ENCODE data around the gene SLC22A23. TPM values are rescaled to one million over a fixed set of nuclear protein-coding genes. Genes with fewer than 3 reads are reported as not detected.

SLC22A23 gene
- total RNA-seq, 2 experiments from 2014 or later: 1.3 TPM

- Mint-ChIP-seq H3K9me3 (no peaks in the 10 kb centered on the region), H3K27me3 (peaks cover 6% of the 10 kb centered on the region), H3K27ac (no peak overlapping the region), H3K4me1 (peaks cover 4% of the 10 kb centered on the region), H3K36me3 (ENCODE audit: low read depth) (no peaks in the 10 kb centered on the region), H3K4me3 (no peak overlapping the region)
- ChIA-PET POLR2A (no interaction called here), CTCF (no interaction called here)
- no peak for DNase-seq
These were observed 144.1 kb downstream of the SLC22A23 start for GRCh38 chr6:3312604-3313231.

GRCh38 chr6:3311826-3312225 is 145.0 kb downstream of the SLC22A23 start:
- no peak overlapping the region for H3K27ac Mint-ChIP-seq
- CTCF ChIA-PET: no interaction called here
- H3K4me3 Mint-ChIP-seq: no peak overlapping the region
- H3K36me3 Mint-ChIP-seq (ENCODE audit: low read depth): no peaks in the 10 kb centered on the region
- H3K9me3 Mint-ChIP-seq: no peaks in the 10 kb centered on the region
- DNase-seq: no peak
- no peaks in the 10 kb centered on the region for H3K4me1 Mint-ChIP-seq
- POLR2A ChIA-PET: no interaction called here
- no peaks in the 10 kb centered on the region for H3K27me3 Mint-ChIP-seq

- no peaks in the 10 kb centered on the region for H3K36me3 Mint-ChIP-seq (ENCODE audit: low read depth)
- no peaks in the 10 kb centered on the region for H3K4me1 Mint-ChIP-seq
- peaks cover under 1% of the 10 kb centered on the region for H3K9me3 Mint-ChIP-seq
- DNase-seq: no peak
- H3K27ac Mint-ChIP-seq: no peak overlapping the region
- H3K27me3 Mint-ChIP-seq: no peaks in the 10 kb centered on the region
- CTCF ChIA-PET: no interaction called here
- POLR2A ChIA-PET: no interaction called here
- H3K4me3 Mint-ChIP-seq: no peak overlapping the region
These were observed 146.1 kb downstream of the SLC22A23 start for GRCh38 chr6:3310703-3311102.

- no peak overlapping the region for H3K27ac Mint-ChIP-seq
- CTCF ChIA-PET: no interaction called here
- peaks cover 3% of the 10 kb centered on the region for H3K9me3 Mint-ChIP-seq
- no peaks in the 10 kb centered on the region for H3K4me1 Mint-ChIP-seq
- no peak overlapping the region for H3K4me3 Mint-ChIP-seq
- POLR2A ChIA-PET: no interaction called here
- no peaks in the 10 kb centered on the region for H3K36me3 Mint-ChIP-seq (ENCODE audit: low read depth)
- no peak for DNase-seq
- no peaks in the 10 kb centered on the region for H3K27me3 Mint-ChIP-seq
These were observed 146.8 kb downstream of the SLC22A23 start for GRCh38 chr6:3310051-3310448.

- POLR2A ChIA-PET: no interaction called here
- Mint-ChIP-seq H3K27ac (no peak overlapping the region), H3K36me3 (ENCODE audit: low read depth) (no peaks in the 10 kb centered on the region), H3K4me3 (no peak overlapping the region), H3K27me3 (no peaks in the 10 kb centered on the region), H3K4me1 (no peaks in the 10 kb centered on the region), H3K9me3 (peaks cover 3% of the 10 kb centered on the region)
- DNase-seq: no peak
- CTCF ChIA-PET: no interaction called here
These were observed 147.3 kb downstream of the SLC22A23 start for GRCh38 chr6:3309391-3310050.

- Mint-ChIP-seq H3K9me3 (peaks cover 3% of the 10 kb centered on the region), H3K36me3 (ENCODE audit: low read depth) (no peaks in the 10 kb centered on the region), H3K4me3 (no peak overlapping the region), H3K27me3 (peaks cover 3% of the 10 kb centered on the region), H3K27ac (no peak overlapping the region), H3K4me1 (no peaks in the 10 kb centered on the region)
- ChIA-PET POLR2A (no interaction called here), CTCF (no interaction called here)
- no peak for DNase-seq
These were observed 148.7 kb downstream of the SLC22A23 start for GRCh38 chr6:3308106-3308505.

GRCh38 chr6:3307436-3307835 is 149.4 kb downstream of the SLC22A23 start:
- Mint-ChIP-seq H3K9me3 (peaks cover 3% of the 10 kb centered on the region), H3K4me3 (no peak overlapping the region), H3K27me3 (peaks cover 3% of the 10 kb centered on the region), H3K27ac (no peak overlapping the region), H3K36me3 (ENCODE audit: low read depth) (no peaks in the 10 kb centered on the region), H3K4me1 (no peaks in the 10 kb centered on the region)
- DNase-seq: no peak
- CTCF ChIA-PET: no interaction called here
- POLR2A ChIA-PET: no interaction called here

- H3K9me3 Mint-ChIP-seq: peaks cover 3% of the 10 kb centered on the region
- no peaks in the 10 kb centered on the region for H3K4me1 Mint-ChIP-seq
- POLR2A ChIA-PET: no interaction called here
- no peak overlapping the region for H3K4me3 Mint-ChIP-seq
- H3K36me3 Mint-ChIP-seq (ENCODE audit: low read depth): no peaks in the 10 kb centered on the region
- no peak for DNase-seq
- H3K27ac Mint-ChIP-seq: no peak overlapping the region
- CTCF ChIA-PET: no interaction called here
- peaks cover 3% of the 10 kb centered on the region for H3K27me3 Mint-ChIP-seq
These were observed 150.0 kb downstream of the SLC22A23 start for GRCh38 chr6:3306848-3307247.

GRCh38 chr6:3305831-3306230 is 151.0 kb downstream of the SLC22A23 start:
- CTCF ChIA-PET: interaction anchor here (1.2 kb wide), 1 partner anchor 10 kb away, joined by 3 read pairs; no protein-coding TSS in a partner anchor
- no peaks in the 10 kb centered on the region for H3K36me3 Mint-ChIP-seq (ENCODE audit: low read depth)
- H3K4me1 Mint-ChIP-seq: no peaks in the 10 kb centered on the region
- peaks cover 3% of the 10 kb centered on the region for H3K9me3 Mint-ChIP-seq
- no peak for DNase-seq
- POLR2A ChIA-PET: no interaction called here
- no peak overlapping the region for H3K27ac Mint-ChIP-seq
- no peak overlapping the region for H3K4me3 Mint-ChIP-seq
- H3K27me3 Mint-ChIP-seq: peaks cover 3% of the 10 kb centered on the region

- peaks cover 3% of the 10 kb centered on the region for H3K27me3 Mint-ChIP-seq
- H3K36me3 Mint-ChIP-seq (ENCODE audit: low read depth): no peaks in the 10 kb centered on the region
- H3K9me3 Mint-ChIP-seq: peaks cover 3% of the 10 kb centered on the region
- no peaks in the 10 kb centered on the region for H3K4me1 Mint-ChIP-seq
- DNase-seq: no peak
- no peak overlapping the region for H3K27ac Mint-ChIP-seq
- no peak overlapping the region for H3K4me3 Mint-ChIP-seq
- CTCF ChIA-PET: interaction anchor here (0.6 to 1.2 kb wide), 2 partner anchors 9 to 39 kb away, joined by 3 read pairs; no protein-coding TSS in a partner anchor
- POLR2A ChIA-PET: no interaction called here
These were observed 151.7 kb downstream of the SLC22A23 start for GRCh38 chr6:3305216-3305565.

- Mint-ChIP-seq H3K36me3 (ENCODE audit: low read depth) (no peaks in the 10 kb centered on the region), H3K27ac (no peak overlapping the region), H3K9me3 (peaks cover 3% of the 10 kb centered on the region), H3K4me3 (no peak overlapping the region), H3K27me3 (peaks cover 3% of the 10 kb centered on the region), H3K4me1 (no peaks in the 10 kb centered on the region)
- DNase-seq: no peak
- ChIA-PET CTCF (interaction anchor here (0.6 kb wide), 1 partner anchor 39 kb away, joined by 3 read pairs; no protein-coding TSS in a partner anchor), POLR2A (no interaction called here)
These were observed 152.2 kb downstream of the SLC22A23 start for GRCh38 chr6:3304500-3305215.

- ChIA-PET POLR2A (no interaction called here), CTCF (no interaction called here)
These were observed 152.9 kb downstream of the SLC22A23 start for GRCh38 chr6:3303795-3304411.

GRCh38 chr6:3301506-3301905 is 155.3 kb downstream of the SLC22A23 start:
- Mint-ChIP-seq H3K27ac (no peak overlapping the region), H3K4me1 (no peaks in the 10 kb centered on the region), H3K27me3 (peaks cover 3% of the 10 kb centered on the region), H3K36me3 (ENCODE audit: low read depth) (no peaks in the 10 kb centered on the region), H3K9me3 (peaks cover 3% of the 10 kb centered on the region), H3K4me3 (no peak overlapping the region)
- POLR2A ChIA-PET: no interaction called here
- CTCF ChIA-PET: no interaction called here
- no peak for DNase-seq

More at GRCh38 chr6:3303795-3304411, 152.9 kb downstream of the SLC22A23 start:
- no peak overlapping the region for H3K4me3 Mint-ChIP-seq
- no peak for DNase-seq
- H3K4me1 Mint-ChIP-seq: no peaks in the 10 kb centered on the region
- peaks cover 3% of the 10 kb centered on the region for H3K9me3 Mint-ChIP-seq
- H3K27me3 Mint-ChIP-seq: peaks cover 3% of the 10 kb centered on the region
- H3K36me3 Mint-ChIP-seq (ENCODE audit: low read depth): no peaks in the 10 kb centered on the region
- H3K27ac Mint-ChIP-seq: no peak overlapping the region

Measured in activated CD4-positive, alpha-beta T cell treated with anti-CD3 and anti-CD28 coated beads, Interleukin-2, amount 10 ng/mL, durations not matched to agents 7 days and 5 days (primary cell).